Muscle of leg (tissue), 11 donors: ENCODE measurements around the gene NUFIP2. TPM values are rescaled to one million over a fixed set of nuclear protein-coding genes. Genes with fewer than 3 reads are reported as not detected.

ENCODE experiments used
- DNase-seq: peaks from one replicate; pipeline ENCODE4 v3.0.0; 2013
- H3K27ac ChIP-seq: one replicate; pipeline ENCODE4 v1.5.1; 2013; ENCODE audit warnings: mild to moderate bottlenecking, low read length, control low read depth
- H3K27me3 ChIP-seq: one replicate; pipeline ENCODE4 v1.6.1; 2013; ENCODE audit warnings: low read length; ENCODE audit not compliant: control insufficient read depth, insufficient read depth
- H3K36me3 ChIP-seq: one replicate; pipeline ENCODE4 v1.6.1; 2013; ENCODE audit warnings: low read length; ENCODE audit not compliant: control insufficient read depth, insufficient read depth
- H3K4me1 ChIP-seq: one replicate; pipeline ENCODE4 v1.6.1; 2013; ENCODE audit warnings: low read length; ENCODE audit not compliant: control insufficient read depth, insufficient read depth
- H3K4me3 ChIP-seq: one replicate; pipeline ENCODE4 v1.5.1; 2013; ENCODE audit warnings: low read length, control low read depth
- H3K9me3 ChIP-seq: replicated peaks from 2 replicates; pipeline ENCODE4 v1.6.1; 2013; ENCODE audit warnings: low read depth, low read length; ENCODE audit not compliant: control insufficient read depth
- WGBS: methylation state at CpG from one replicate; pipeline ENCODE4 v1.1.5; 2013; ENCODE audit warnings: missing lambda C conversion rate; ENCODE audit not compliant: insufficient coverage; 5-methylcytosine and 5-hydroxymethylcytosine counted together
- polyA plus RNA-seq, 8 donors: library from polyadenylated mRNA; unstranded; fragments of 120-200 nt; gene quantifications; one replicate each; pipeline versions ENCODE4 v1.2.1 to v1.2.3, GENCODE V29; 2013; ENCODE audit warnings: inconsistent platforms in 1 of 8, low replicate concordance in 1 of 8; ENCODE audit not compliant: insufficient read length in 8 of 8, insufficient read depth in 1 of 8
- total RNA-seq: library from RNA; stranded (reverse); fragments of 120-200 nt; gene quantifications from one replicate; pipeline ENCODE4 v1.2.4, GENCODE V29; 2013

NUFIP2 gene
- total and polyA plus RNA-seq, 9 donors = 17.4 to 35.1 (median 27.7) TPM

DNA sequence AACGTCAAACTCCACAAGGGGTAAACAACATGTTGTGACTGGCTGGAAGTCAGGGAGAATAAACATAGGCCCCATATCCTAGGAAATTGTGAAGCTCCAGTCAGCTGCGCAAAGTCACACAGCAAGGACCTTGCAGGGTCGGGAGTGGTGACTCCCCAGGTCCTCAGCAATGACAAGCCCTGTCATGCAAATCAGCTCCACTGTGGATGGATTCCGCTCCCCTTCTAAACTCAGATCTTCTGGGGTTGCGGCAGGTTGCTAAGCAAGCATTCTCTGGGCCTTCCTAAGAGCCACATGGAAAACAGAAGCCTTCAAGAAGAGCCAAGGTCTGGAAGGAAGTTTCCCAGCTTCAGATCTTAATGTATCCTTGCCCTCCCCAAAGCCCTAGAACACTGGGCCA lies 84.9 kb downstream of the NUFIP2 start:
- Histone ChIP-seq H3K9me3 (no peaks in the 10 kb centered on the region), H3K4me3 (no peak overlapping the region), H3K27ac (no peak overlapping the region), H3K27me3 (no peaks in the 10 kb centered on the region), H3K36me3 (no peaks in the 10 kb centered on the region), H3K4me1 (no peaks in the 10 kb centered on the region)
- 83% methylated on average over 4 of the region's 5 CpGs for WGBS
- no peak for DNase-seq

DNA sequence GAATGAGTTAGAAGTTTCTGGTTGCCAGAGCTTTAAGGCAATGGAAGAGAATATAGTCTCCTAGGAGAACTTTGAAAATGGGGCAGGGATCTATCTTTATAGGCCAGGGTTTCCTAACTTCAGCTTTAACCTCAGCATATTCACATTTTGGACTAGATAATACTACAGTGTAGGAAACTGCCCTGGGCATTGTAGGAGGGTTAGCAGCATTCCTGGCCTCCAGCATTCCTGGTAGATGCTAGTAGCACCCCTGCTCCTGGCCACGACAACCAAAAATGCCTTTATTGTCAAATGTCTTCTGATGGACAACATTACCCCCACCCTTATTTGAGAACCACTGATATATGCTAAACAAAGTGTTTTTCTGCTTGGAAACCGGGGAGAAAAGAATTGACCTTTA lies 86.0 kb downstream of the NUFIP2 start:
- WGBS = 20% methylated on average over 1 of the region's 2 CpGs
- Histone ChIP-seq H3K27me3 (no peaks in the 10 kb centered on the region), H3K9me3 (no peaks in the 10 kb centered on the region), H3K4me1 (no peaks in the 10 kb centered on the region), H3K27ac (no peak overlapping the region), H3K4me3 (no peak overlapping the region), H3K36me3 (no peaks in the 10 kb centered on the region)
- no peak for DNase-seq

Other genes with a start within 250 kb of the NUFIP2 start
- gene MYO18A, start 113.8 kb downstream of the NUFIP2 start, total RNA-seq = 157 TPM
- 100 to 1,000 TPM; 170 to 309 (median 209) TPM for gene MYO18A, start 113.8 kb downstream of the NUFIP2 start, polyA plus RNA-seq
- not detected for gene CRYBA1, start 47.3 kb downstream of the NUFIP2 start, total RNA-seq
- gene CRYBA1, start 47.3 kb downstream of the NUFIP2 start, polyA plus RNA-seq = not detected
- gene TAOK1, start 96.2 kb upstream of the NUFIP2 start, total RNA-seq = 35.0 TPM
- gene TAOK1, start 96.2 kb upstream of the NUFIP2 start, polyA plus RNA-seq = 10 to 100 TPM; 15.6 to 36.2 (median 30.9) TPM